ENCODE measurements around the gene WSB1.

The WSB1 gene

GRCh38 chr17:27338536-27338985 lies 44.6 kb downstream of the WSB1 start:
- no peak for DNase-seq (ENCODE audit: low read depth in 2 of 2)

GRCh38 chr17:27339198-27339835 lies 45.4 kb downstream of the WSB1 start:
- DNase-seq (ENCODE audit: low read depth in 2 of 2) = no peak

DNA sequence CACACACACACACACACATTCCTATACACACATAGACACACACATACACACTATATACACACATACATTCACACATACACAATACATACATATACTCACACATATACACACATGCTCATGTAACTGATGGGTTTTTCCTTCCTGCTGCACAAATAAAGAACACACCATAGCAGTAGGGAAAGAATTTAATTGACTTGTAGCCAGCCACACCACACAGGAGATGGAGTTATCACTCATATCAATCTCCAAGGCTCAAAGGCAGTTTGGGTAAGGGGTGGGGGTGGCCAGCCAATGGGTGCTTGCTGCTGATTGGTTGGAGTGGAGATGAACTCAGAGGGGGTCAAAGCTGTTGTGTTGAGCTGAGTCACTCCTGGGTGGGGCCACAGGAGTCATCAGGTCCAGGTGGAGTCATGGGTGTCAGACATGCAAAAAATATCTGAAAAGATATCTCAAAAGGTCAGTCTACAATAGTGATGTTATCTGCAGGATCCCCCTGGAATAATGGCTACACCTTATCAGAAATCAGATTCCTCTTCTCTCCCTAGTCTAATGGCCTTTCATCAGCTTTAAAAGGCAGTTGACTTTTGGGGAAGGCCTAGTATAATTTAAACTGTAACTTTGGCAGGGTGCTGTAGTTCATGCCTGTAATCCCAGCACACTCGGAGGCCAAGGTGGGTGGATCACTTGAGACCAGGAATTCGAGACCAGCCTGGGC lies 46.1 kb downstream of the WSB1 start:
- no peak for DNase-seq (ENCODE audit: low read depth in 2 of 2)

GRCh38 chr17:27340575-27340974 lies 46.7 kb downstream of the WSB1 start:
- DNase-seq (ENCODE audit: low read depth in 2 of 2) = no peak

GRCh38 chr17:27341041-27341471 lies 47.1 kb downstream of the WSB1 start:
- DNase-seq (ENCODE audit: low read depth in 2 of 2) = no peak

DNA sequence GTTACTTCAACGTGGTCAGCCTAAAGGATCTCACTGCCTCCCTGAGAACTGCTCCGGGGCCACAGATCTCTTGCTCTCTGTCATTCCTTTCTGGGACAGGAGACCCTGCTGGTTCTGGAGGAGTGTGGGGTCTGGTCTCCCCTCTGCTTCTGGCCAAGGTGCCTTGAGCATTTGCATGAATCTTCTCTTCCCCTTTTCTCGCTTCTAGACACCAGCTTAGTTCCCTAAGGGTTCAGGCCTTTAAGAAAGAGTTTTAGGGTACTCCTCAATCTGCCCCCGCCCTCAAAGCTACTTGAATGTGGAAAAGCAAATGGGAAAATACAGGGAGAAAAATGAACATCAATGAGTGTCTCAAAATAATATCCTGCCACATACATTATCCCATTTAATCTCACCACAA lies 48.1 kb downstream of the WSB1 start:
- DNase-seq (ENCODE audit: low read depth in 2 of 2) = no peak

- DNase-seq (ENCODE audit: low read depth in 2 of 2) = no peak
Measured at GRCh38 chr17:27343294-27343693, 49.4 kb downstream of the WSB1 start.

GRCh38 chr17:27343977-27344607 lies 50.2 kb downstream of the WSB1 start:
- no peak for DNase-seq (ENCODE audit: low read depth in 2 of 2)

DNA sequence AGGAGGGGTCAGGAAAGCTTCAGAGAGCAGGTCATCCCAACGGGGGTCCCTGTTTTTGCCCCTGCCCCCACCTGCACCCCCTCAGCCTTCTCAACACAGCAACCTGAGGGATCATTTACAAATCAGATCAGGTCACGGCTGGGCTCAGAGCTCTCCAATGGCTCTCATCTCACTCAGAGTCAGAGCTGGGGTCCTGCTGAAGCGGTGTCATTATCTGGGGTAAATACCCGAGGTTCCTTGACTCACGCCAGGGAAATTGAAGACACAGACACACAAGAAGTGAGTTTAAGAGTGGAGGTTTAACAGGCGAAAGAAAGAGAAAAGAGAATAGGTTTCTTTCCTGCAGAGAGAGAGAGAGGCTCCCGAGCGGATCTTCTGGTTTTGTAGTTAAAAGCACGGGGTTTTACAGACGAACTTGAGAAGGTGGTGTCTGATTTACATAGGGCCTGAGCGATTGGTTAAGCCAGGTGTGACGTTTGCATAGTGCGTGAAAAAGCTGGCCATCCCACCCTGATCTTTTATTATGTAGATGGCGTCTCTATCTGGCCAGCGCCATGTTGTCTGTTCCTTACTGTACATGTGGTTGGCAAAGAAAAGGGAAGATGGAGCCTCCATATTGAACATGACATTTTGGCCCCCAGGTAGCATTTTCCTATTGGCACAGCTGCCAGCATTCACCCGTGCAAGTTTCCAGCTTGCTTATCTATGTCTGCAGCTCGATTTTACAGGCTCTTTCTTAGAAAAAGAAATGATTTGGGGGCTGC lies 51.4 kb downstream of the WSB1 start:
- DNase-seq (ENCODE audit: low read depth in 2 of 2) = no peak

GRCh38 chr17:27346228-27346899 lies 52.5 kb downstream of the WSB1 start:
- DNase-seq (ENCODE audit: low read depth in 2 of 2) = no peak

DNA sequence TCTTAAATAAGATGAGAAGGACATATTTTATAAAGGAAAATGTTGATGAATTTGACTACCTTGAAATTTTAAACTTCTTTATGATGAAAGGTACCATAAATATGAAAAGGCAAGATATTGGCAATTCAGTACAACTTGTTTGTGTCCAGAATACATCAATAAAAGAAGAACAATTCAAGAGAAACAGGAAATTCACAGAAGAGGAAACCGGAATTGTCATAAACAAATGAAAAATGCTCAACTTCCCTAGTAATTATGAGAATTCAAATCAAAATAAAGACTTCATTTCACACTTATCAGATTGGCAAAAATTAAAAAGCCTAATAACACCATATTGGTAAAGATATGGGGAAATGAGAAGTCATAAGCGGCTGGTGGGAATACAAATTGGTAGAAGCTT lies 54.3 kb downstream of the WSB1 start:
- DNase-seq (ENCODE audit: low read depth in 2 of 2) = no peak

- DNase-seq (ENCODE audit: low read depth in 2 of 2) = no peak
Measured at GRCh38 chr17:27349540-27350021, 55.7 kb downstream of the WSB1 start.

GRCh38 chr17:27351759-27352158 lies 57.8 kb downstream of the WSB1 start:
- peak; percentile 69 to 77 for DNase-seq (ENCODE audit: low read depth in 2 of 2)

GRCh38 chr17:27352448-27353032 lies 58.6 kb downstream of the WSB1 start:
- DNase-seq (ENCODE audit: low read depth in 2 of 2) = no peak

DNA sequence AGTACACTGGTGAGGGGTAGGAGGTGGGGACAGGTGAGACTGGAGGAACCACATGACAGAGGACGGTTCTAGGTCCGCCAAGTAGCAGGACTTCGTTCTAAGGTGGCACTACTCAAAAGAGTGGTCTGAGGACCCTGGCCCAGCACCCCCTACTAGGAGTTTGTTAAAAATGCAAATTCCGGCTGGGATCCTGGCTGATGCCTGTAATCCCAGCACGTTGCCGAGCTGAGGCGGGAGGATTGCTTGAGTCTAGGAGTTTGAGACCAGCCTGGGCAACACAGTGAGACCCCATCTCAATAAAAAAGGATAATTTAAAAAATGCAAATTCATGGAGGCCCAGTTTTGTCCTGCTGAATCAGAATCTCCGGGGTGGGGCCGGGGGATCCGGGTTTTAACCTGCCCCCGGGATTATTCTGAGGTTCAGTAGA lies 59.1 kb downstream of the WSB1 start:
- DNase-seq (ENCODE audit: low read depth in 2 of 2) = no peak

- DNase-seq (ENCODE audit: low read depth in 2 of 2) = peak; percentile 78 to 80
Measured at GRCh38 chr17:27353461-27354050, 59.6 kb downstream of the WSB1 start.

DNA sequence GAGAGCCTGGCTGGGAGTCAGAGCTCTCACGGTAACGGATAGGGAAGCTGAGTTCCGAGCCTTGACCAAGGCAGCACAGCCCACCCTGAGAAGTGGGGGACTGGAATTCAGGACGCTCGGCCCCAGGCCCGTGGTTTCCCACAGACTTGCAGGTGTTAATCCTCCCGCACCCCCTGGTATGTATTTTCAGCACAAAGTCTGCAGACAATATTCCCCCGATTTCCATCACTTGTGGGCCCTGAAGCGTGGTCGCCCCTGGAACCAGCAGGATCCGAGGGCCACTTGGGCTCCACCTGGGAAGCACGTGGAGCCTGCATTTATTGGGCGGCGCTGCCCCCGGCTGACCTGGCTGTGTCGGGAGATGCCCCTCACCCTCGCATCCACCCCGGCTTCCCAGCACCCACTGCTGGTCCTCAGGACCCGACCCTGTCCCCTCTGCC lies 60.2 kb downstream of the WSB1 start:
- no peak for DNase-seq (ENCODE audit: low read depth in 2 of 2)

DNA sequence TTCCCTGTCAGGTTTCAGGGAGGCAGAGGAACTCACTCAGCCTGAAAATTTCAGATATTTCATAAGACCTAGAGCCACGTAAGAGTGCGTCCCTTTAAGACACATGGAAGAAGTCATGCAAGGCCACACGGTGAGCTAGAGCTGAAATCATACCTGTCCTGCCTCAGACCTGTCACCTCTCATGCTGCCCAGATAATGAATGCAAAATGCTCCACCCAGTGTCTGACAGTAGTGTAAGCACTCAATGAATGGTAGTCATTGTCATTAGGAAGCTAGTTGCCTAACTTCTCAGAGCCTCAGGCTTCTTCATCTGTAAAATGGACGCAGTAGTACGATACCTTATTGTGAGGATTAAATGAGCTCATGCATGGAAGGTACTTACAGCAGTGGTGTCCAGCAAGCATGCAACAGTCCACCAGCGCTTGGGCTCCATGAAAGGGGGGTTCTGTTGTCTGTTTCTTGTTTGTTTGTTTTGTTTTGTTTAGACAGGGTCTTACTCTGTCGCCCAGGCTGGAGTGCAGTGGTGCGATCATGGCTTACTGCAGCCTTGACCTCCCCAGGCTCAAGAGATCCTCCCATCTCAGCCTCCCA lies 60.7 kb downstream of the WSB1 start:
- no peak for DNase-seq (ENCODE audit: low read depth in 2 of 2)

DNA sequence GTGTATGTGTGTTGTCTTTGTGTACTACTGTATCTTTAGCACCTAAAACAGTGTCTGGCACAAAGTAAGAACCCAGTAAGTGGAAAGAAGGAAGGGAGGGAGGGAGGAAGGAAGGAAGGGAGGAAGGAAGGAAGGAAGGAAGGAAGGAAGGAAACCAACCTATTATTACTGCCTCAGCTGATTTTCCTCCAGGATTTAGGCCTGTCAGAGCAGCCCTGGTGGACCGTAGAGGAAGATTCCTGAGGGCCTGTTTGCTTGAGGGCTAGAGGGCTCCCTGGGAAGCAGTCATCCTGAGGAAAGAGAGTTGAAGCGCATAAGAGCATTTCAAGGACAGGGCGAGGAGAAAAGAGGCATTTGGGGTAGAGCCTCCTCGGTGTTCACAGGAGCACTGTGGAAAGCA lies 61.5 kb downstream of the WSB1 start:
- DNase-seq (ENCODE audit: low read depth in 2 of 2) = no peak

DNA sequence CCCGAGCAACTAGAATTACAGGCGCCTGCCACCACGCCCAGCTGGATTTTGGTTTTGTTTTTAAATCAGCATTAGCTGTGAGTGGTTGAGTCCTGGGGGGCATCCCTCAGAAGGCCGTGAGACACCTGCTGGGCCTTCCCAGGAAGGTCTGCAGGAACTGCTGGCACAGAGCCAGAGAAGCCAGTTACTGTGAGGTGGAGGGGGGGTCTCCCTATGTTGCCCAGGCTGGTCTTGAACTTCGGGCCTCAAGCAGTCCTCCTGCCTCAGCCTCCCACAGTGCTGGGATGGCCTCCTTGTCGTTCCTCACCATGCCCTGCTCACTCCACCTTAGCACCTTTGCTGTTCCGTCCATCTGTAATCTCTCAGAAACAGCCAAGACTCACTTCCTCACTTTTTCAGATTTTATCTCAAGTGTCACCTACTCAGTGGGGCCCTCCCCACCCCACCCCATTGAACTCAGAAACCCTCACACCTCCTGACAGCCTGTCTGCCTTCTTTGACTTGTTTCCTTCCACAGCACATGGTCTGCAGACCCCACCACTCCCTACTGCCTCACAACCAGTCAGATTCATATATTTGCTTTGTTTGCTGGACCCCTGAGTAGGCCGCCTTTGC lies 62.3 kb downstream of the WSB1 start:
- DNase-seq (ENCODE audit: low read depth in 2 of 2) = no peak

Data from fibroblast of skin of left biceps (primary cell).